Measurements from ENCODE around the gene TYK2.

Gene TYK2

GRCh38 chr19:10333758-10334587, 46.4 kb downstream of the TYK2 start:
- DNase-seq (ENCODE audit: low spot score): no peak

GRCh38 chr19:10332965-10333757, 47.2 kb downstream of the TYK2 start, which contains the start of gene RAVER1:
RAVER1 (minus strand) TSS chr19:10333529; CDS start chr19:10333507, 22 bp downstream.
- peak; percentile 98 for DNase-seq (ENCODE audit: low spot score)

GRCh38 chr19:10332158-10332964, 48.0 kb downstream of the TYK2 start:
- no peak for DNase-seq (ENCODE audit: low spot score)

- no peak for DNase-seq (ENCODE audit: low spot score)
Observed at GRCh38 chr19:10329555-10329954, 50.8 kb downstream of the TYK2 start.

GRCh38 chr19:10328558-10329429, 51.6 kb downstream of the TYK2 start:
- DNase-seq (ENCODE audit: low spot score): no peak

- no peak for DNase-seq (ENCODE audit: low spot score)
Observed at GRCh38 chr19:10327793-10328192, 52.6 kb downstream of the TYK2 start.

- DNase-seq (ENCODE audit: low spot score): no peak
Observed at GRCh38 chr19:10325732-10326131, 54.6 kb downstream of the TYK2 start.

- DNase-seq (ENCODE audit: low spot score): no peak
Observed at GRCh38 chr19:10321874-10322835, 58.2 kb downstream of the TYK2 start.

- no peak for DNase-seq (ENCODE audit: low spot score)
Observed at GRCh38 chr19:10321417-10321797, 59.0 kb downstream of the TYK2 start.

- DNase-seq (ENCODE audit: low spot score): no peak
Observed at GRCh38 chr19:10320602-10321416, 59.6 kb downstream of the TYK2 start.

GRCh38 chr19:10318807-10319682, 61.3 kb downstream of the TYK2 start:
- DNase-seq (ENCODE audit: low spot score): no peak

- DNase-seq (ENCODE audit: low spot score): no peak
Observed at GRCh38 chr19:10317857-10318462, 62.4 kb downstream of the TYK2 start.

GRCh38 chr19:10317045-10317856, 63.1 kb downstream of the TYK2 start:
- no peak for DNase-seq (ENCODE audit: low spot score)

GRCh38 chr19:10316229-10317044, 63.9 kb downstream of the TYK2 start:
- peak; percentile 69 for DNase-seq (ENCODE audit: low spot score)

GRCh38 chr19:10315335-10316214, 64.8 kb downstream of the TYK2 start, which contains the start of gene FDX2:
FDX2 (minus strand) TSS chr19:10316015; CDS start chr19:10315996, 19 bp downstream.
- DNase-seq (ENCODE audit: low spot score): peak; percentile 87
